ENCODE data around the gene CARS1. TPM values are rescaled to one million over a fixed set of nuclear protein-coding genes. Genes with fewer than 3 reads are reported as not detected.

CARS1 gene
- total and polyA plus RNA-seq, 10 of the 15 experiments (the other 5 are each of a cell fraction or from before 2014, with no cell fraction given): 7.8 to 60.6 (median 45.7) TPM

DNA sequence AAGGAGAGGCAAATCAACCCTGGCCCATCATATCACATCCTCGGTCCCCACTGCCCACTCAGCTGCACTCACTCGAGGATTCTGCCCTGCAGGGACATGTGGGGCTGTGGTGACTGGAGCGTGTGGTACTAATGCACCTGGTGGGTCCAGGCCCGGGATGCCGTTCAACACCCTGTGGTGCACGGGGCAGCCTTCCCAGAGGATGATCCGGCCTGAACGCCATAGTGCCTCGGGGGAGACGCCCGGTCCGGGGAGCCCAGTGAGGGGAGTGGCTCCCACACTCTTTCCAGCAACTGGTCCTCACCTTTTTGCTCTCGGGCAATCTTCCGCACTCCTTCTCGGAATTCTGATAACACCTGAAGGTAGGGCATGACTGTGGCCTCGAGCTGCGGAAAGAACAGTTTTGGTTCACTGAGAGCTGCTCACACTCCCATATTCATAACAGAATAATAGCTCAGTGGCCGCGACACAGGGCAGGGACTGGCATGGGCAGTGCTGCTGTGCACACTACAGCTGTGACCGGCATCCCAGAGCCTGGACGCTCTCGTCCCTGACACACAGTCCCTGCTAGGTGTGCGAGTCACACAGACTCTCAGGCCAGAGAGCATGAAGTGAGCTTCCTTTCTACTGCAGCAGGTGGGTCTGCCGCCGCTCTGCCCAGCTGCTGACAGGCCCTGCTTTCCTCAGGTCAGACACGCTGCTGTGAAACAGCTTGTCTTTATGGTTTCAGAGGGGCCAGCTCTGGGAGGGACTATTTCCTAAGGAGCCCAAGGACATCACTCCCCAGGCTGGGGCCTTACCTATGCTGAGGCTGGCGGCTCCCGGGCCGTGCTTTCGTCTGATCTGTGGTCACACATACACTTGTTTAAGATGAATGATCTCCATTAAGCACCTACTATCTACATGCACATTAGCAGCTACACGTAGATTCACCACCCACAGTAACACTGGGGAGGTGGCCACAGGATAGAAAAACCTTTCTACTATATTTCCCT is 45.0 kb downstream of the CARS1 start (continued):
- TF ChIP-seq, protein P1, sequence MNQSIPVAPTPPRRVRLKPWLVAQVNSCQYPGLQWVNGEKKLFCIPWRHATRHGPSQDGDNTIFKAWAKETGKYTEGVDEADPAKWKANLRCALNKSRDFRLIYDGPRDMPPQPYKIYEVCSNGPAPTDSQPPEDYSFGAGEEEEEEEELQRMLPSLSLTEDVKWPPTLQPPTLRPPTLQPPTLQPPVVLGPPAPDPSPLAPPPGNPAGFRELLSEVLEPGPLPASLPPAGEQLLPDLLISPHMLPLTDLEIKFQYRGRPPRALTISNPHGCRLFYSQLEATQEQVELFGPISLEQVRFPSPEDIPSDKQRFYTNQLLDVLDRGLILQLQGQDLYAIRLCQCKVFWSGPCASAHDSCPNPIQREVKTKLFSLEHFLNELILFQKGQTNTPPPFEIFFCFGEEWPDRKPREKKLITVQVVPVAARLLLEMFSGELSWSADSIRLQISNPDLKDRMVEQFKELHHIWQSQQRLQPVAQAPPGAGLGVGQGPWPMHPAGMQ (IDR thresholded peaks at IDR 0.05; ENCODE audit: borderline replicate concordance): no peak
- no peak for TF ChIP-seq NR2F1 (conservative IDR thresholded peaks at IDR 0.05)

DNA sequence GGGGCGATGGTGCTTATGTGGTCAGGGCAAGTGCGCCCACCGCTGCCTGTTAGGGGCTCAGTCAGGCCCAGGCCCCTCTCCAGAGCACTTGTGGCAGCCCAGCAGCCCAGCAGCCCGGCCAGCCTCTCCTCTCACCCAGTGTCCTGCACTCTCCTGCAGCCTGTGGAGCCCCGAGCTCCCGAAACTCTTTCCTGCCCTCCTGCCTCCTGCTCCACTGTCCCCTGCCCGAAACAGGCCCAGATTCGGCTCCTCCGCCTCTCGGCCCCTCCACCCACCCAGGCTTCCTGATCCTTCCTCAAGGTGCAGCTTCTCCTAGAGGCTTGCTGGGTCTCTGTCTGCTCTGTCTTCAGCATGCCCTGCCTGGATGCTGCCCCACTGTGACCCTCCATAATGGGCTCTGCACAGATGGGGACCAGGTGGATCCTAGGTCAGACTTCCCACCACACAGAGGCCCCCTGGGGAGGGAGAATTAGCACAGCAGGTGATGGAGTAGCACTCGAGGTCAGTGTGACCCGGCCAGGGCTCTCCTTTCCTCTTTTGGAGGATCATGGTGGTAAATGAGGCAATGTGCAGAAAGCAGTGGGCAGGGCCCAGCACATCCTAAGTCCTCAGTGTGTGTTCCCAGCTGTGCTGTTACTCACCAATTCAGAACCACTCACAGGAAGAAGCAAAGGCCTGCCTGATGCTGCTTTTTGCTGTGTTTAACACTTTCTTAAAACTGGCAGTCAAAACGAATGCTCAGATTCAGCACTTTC is 46.5 kb downstream of the CARS1 start:
- Histone ChIP-seq H3K4me3 (no peak overlapping the region), H3K4me2 (ENCODE audit: control insufficient read depth, insufficient read depth) (no peak overlapping the region), H3K9me3 (replicated peaks; ENCODE audit: control insufficient read depth, insufficient read depth, low read length) (no peaks in the 10 kb centered on the region), H3K79me2 (ENCODE audit: control insufficient read depth, insufficient read depth, low read length) (no peaks in the 10 kb centered on the region), H3K27ac (ENCODE audit: control insufficient read depth, insufficient read depth) (no peak overlapping the region), H2AFZ (ENCODE audit: control insufficient read depth, low read depth, low read length) (no peak overlapping the region), H3K9ac (ENCODE audit: control insufficient read depth, insufficient read depth, low read length) (no peak overlapping the region), H3K36me3 (ENCODE audit: control insufficient read depth in 2 of 2, insufficient read depth in 2 of 2, low read length in 1 of 2) (peaks cover 12 to 42% of the 10 kb centered on the region in 2 experiments), H3K4me1 (ENCODE audit: control insufficient read depth, insufficient read depth, low read length) (peaks cover 17% of the 10 kb centered on the region), H3K27me3 (replicated peaks in 1 of 2; ENCODE audit: control insufficient read depth in 2 of 2, insufficient read depth in 2 of 2, low read length in 1 of 2) (no peaks in the 10 kb centered on the region), H4K20me1 (ENCODE audit: control insufficient read depth, insufficient read depth) (no peaks in the 10 kb centered on the region; the same call in 1 of the 2 replicates)
- BruUV-seq (replicated peaks): no TSS peak
- RAD21 ChIA-PET (ENCODE audit: unreplicated experiment): no interaction called here
- WGBS (ENCODE audit: insufficient coverage, insufficient replicate concordance, low lambda C conversion rate, missing lambda C conversion rate): 81% methylated on average over 12 of the region's 13 CpGs
- DNase-seq (ENCODE audit: low read depth, low spot score) (no peak), ATAC-seq (no peak), FAIRE-seq (no peak)
- POLR2A ChIA-PET: interaction anchor here (0.6 kb wide), 1 partner anchor 79 kb away, joined by 3 read pairs; no protein-coding TSS in a partner anchor
- in situ Hi-C loops (cut with MboI): no loop called here
- intact Hi-C loops (cut with micrococcal nuclease; ENCODE audit: unreplicated experiment): no loop called here
- CTCF ChIA-PET: no interaction called here
- SMC1A ChIA-PET (ENCODE audit: uncharacterized antibody, unreplicated experiment): no interaction called here
- TF ChIP-seq SIX5 (IDR thresholded peaks at IDR 0.05; ENCODE audit: low read depth, low read length, severe bottlenecking) (no peak), POU2F2 (IDR thresholded peaks at IDR 0.05; ENCODE audit: borderline replicate concordance, low read depth, low read length) (no peak), CBFB (IDR thresholded peaks at IDR 0.05; ENCODE audit: low read depth) (no peak), NR2C1 (IDR thresholded peaks at IDR 0.05) (no peak), SUZ12 (IDR thresholded peaks at IDR 0.05; ENCODE audit: unreplicated experiment) (no peak), STAT1 (conservative IDR thresholded peaks at IDR 0.05) (no peak), FOS (IDR thresholded peaks at IDR 0.05; ENCODE audit: borderline replicate concordance, extremely low read depth, insufficient read length) (no peak), LARP7 (IDR thresholded peaks at IDR 0.05) (no peak), NR2C2 (IDR thresholded peaks at IDR 0.05; ENCODE audit: borderline replicate concordance, control insufficient read depth, insufficient read length, low read depth) (no peak), FOXK2 (IDR thresholded peaks at IDR 0.05) (no peak), JUNB (IDR thresholded peaks at IDR 0.05) (no peak), SREBF1 (IDR thresholded peaks at IDR 0.05; ENCODE audit: low read length) (no peak), IKZF1 (conservative IDR thresholded peaks at IDR 0.05) (no peak), RCOR1 (conservative IDR thresholded peaks at IDR 0.05; ENCODE audit: low read depth, low read length) (no peak)
- TF ChIP-seq, protein P2, sequence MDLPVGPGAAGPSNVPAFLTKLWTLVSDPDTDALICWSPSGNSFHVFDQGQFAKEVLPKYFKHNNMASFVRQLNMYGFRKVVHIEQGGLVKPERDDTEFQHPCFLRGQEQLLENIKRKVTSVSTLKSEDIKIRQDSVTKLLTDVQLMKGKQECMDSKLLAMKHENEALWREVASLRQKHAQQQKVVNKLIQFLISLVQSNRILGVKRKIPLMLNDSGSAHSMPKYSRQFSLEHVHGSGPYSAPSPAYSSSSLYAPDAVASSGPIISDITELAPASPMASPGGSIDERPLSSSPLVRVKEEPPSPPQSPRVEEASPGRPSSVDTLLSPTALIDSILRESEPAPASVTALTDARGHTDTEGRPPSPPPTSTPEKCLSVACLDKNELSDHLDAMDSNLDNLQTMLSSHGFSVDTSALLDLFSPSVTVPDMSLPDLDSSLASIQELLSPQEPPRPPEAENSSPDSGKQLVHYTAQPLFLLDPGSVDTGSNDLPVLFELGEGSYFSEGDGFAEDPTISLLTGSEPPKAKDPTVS (IDR thresholded peaks at IDR 0.05; ENCODE audit: low read depth, low read length): no peak
- TF ChIP-seq, protein P3, sequence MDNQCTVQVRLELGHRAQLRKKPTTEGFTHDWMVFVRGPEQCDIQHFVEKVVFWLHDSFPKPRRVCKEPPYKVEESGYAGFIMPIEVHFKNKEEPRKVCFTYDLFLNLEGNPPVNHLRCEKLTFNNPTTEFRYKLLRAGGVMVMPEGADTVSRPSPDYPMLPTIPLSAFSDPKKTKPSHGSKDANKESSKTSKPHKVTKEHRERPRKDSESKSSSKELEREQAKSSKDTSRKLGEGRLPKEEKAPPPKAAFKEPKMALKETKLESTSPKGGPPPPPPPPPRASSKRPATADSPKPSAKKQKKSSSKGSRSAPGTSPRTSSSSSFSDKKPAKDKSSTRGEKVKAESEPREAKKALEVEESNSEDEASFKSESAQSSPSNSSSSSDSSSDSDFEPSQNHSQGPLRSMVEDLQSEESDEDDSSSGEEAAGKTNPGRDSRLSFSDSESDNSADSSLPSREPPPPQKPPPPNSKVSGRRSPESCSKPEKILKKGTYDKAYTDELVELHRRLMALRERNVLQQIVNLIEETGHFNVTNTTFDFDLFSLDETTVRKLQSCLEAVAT (IDR thresholded peaks at IDR 0.05): no peak

Data from GM12878 (cell line).